Osteoblast (primary cell): ENCODE results near the gene COPRS. TPM values are rescaled to one million over a fixed set of nuclear protein-coding genes. Genes with fewer than 3 reads are reported as not detected.

ENCODE experiments used
- DNase-seq: peaks from one replicate; pipeline ENCODE4 v3.0.0; 2011; ENCODE audit warnings: low spot score, mixed read lengths; ENCODE audit not compliant: insufficient read length; ENCODE audit errors: missing footprints
- H2AFZ ChIP-seq: 2 replicates; pipeline ENCODE4 v1.6.0; 2011; ENCODE audit warnings: mild to moderate bottlenecking, low read length
- H3K27ac ChIP-seq: 2 replicates; pipeline ENCODE4 v1.5.1; 2011; ENCODE audit warnings: mild to moderate bottlenecking, low read depth, low read length, moderate library complexity
- H3K27me3 ChIP-seq: 2 replicates; pipeline ENCODE4 v1.6.0; 2012; ENCODE audit warnings: mild to moderate bottlenecking, control low read depth, inconsistent platforms, low read length, moderate library complexity; ENCODE audit not compliant: insufficient read depth
- H3K36me3 ChIP-seq: 2 replicates; pipeline ENCODE4 v1.5.1; 2011; ENCODE audit warnings: mild to moderate bottlenecking, low read length, control low read depth, moderate library complexity; ENCODE audit not compliant: insufficient read depth
- H3K4me1 ChIP-seq: 2 replicates; pipeline ENCODE4 v1.5.1; 2011; ENCODE audit warnings: mild to moderate bottlenecking, low read length, control low read depth, moderate library complexity; ENCODE audit not compliant: insufficient read depth
- H3K4me2 ChIP-seq: 2 replicates; pipeline ENCODE4 v1.6.0; 2011; ENCODE audit warnings: mild to moderate bottlenecking, low read length; ENCODE audit not compliant: insufficient read depth
- H3K4me3 ChIP-seq: fragments of 200-600 bp; sonication (generic); 3 replicates; pipeline ENCODE4 v1.5.1; 2012; ENCODE audit warnings: mild to moderate bottlenecking, low read length, inconsistent platforms; ENCODE audit not compliant: insufficient read depth
- H3K79me2 ChIP-seq: 2 replicates; pipeline ENCODE4 v1.6.0; 2012; ENCODE audit warnings: mild to moderate bottlenecking, low read length, control low read depth, inconsistent platforms; ENCODE audit not compliant: insufficient read depth
- H3K9me3 ChIP-seq: 2 replicates; pipeline ENCODE4 v1.5.1; 2011; ENCODE audit warnings: low read depth, low read length, control low read depth
- H4K20me1 ChIP-seq: 2 replicates; pipeline ENCODE4 v1.6.0; 2012; ENCODE audit warnings: mild to moderate bottlenecking, low read length, control low read depth; ENCODE audit not compliant: insufficient read depth
- total RNA-seq: library from RNA; depleted of rRNA; stranded (reverse); fragments of >200 nt; gene quantifications from 2 replicates; pipeline ENCODE4 v1.2.3, GENCODE V29; 2012
- TF ChIP-seq, protein P1 (sequence below): IDR thresholded peaks from 2 replicates; pipeline ENCODE4 v1.5.1; 2011; ENCODE audit warnings: mild to moderate bottlenecking, low read depth, low read length, moderate library complexity; ENCODE audit errors: extremely low read depth

The COPRS gene
- total RNA-seq, 1 donor, result 106 TPM

DNA sequence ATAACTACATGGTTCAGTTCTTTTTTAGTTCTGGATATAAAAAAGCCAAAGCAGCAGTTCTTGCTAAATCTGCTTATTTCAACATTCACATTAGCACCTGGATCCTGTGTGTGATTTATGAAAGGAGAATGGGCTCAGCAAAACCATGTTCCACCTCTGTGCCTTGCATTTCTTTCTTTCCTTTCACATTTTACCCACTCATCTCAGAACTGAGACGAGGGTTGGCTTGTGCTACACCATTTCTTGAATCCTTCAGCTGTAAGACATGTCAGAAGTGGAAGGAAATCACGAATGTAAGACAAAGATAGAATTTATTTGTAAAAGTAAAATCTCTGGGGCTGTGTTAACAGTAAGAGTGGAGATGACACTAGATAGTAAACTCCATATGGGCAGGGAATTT lies 43.6 kb upstream of the COPRS start:
- no peak overlapping the region for H3K4me2 ChIP-seq
- peaks cover 38% of the 10 kb centered on the region for H3K79me2 ChIP-seq
- H3K4me3 ChIP-seq, result no peak overlapping the region
- H3K4me1 ChIP-seq, result peaks cover 5% of the 10 kb centered on the region
- H3K9me3 ChIP-seq, result no peaks in the 10 kb centered on the region
- TF ChIP-seq, protein P1, sequence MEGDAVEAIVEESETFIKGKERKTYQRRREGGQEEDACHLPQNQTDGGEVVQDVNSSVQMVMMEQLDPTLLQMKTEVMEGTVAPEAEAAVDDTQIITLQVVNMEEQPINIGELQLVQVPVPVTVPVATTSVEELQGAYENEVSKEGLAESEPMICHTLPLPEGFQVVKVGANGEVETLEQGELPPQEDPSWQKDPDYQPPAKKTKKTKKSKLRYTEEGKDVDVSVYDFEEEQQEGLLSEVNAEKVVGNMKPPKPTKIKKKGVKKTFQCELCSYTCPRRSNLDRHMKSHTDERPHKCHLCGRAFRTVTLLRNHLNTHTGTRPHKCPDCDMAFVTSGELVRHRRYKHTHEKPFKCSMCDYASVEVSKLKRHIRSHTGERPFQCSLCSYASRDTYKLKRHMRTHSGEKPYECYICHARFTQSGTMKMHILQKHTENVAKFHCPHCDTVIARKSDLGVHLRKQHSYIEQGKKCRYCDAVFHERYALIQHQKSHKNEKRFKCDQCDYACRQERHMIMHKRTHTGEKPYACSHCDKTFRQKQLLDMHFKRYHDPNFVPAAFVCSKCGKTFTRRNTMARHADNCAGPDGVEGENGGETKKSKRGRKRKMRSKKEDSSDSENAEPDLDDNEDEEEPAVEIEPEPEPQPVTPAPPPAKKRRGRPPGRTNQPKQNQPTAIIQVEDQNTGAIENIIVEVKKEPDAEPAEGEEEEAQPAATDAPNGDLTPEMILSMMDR, result no peak
- H3K27ac ChIP-seq, result no peak overlapping the region
- H3K27me3 ChIP-seq, result no peaks in the 10 kb centered on the region
- no peak for DNase-seq
- peaks cover 21% of the 10 kb centered on the region for H3K36me3 ChIP-seq
- peak overlapping the region; percentile 80 for H2AFZ ChIP-seq
- peaks cover 4% of the 10 kb centered on the region for H4K20me1 ChIP-seq

DNA sequence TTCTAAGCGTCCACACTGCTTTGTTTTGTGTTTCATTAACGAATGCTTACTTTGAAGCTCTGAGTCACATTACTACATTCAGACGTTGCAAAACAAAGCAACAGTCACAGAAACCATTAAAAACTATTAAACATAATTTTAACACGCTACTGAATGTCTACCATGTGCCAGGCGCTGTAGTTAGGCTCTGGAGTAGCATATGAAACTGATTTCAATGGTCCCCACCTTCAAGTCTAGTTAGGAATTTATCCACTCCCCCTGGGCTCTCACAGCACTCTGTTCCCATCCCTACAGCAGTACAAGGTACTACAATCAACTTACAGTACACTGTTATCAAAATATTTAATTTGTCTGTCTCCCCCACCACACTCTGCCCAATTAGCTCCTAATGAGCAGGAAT lies 41.8 kb upstream of the COPRS start:
- Histone ChIP-seq H3K27me3 (no peaks in the 10 kb centered on the region), H3K4me1 (no peaks in the 10 kb centered on the region), H3K4me3 (peak overlapping the region; percentile 92), H2AFZ (peak overlapping the region; percentile 98), H4K20me1 (peaks cover 7% of the 10 kb centered on the region), H3K36me3 (peaks cover 35% of the 10 kb centered on the region), H3K27ac (peak overlapping the region; percentile 77), H3K79me2 (peaks cover 45% of the 10 kb centered on the region), H3K4me2 (peak overlapping the region; percentile 89), H3K9me3 (no peaks in the 10 kb centered on the region)
- TF ChIP-seq, protein P1, result no peak
- DNase-seq, result peak; percentile 32

DNA sequence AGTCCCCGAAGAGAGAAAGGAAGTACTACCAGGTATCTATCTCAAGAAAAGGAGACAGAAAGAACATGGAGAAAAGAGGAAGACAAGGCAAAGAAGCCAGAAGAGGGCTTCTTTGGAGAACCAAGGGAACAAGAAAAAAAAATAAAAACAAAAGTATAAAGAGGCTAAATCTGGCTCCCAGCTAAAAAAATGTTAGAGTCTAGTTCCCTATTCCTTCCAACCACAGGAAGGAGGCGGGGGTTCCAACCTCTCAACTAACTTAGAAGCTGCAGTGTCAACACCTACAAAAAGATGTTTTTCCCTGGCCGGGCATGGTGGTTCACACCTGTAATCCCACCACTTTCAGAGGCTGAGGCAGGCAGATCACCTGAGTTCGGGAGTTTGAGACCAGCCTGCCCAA lies 29.1 kb upstream of the COPRS start:
- Histone ChIP-seq H3K36me3 (peaks cover 90% of the 10 kb centered on the region), H3K27me3 (no peaks in the 10 kb centered on the region), H3K27ac (no peak overlapping the region), H4K20me1 (no peaks in the 10 kb centered on the region), H3K79me2 (no peaks in the 10 kb centered on the region), H3K4me1 (no peaks in the 10 kb centered on the region), H3K4me3 (no peak overlapping the region), H3K4me2 (no peak overlapping the region), H3K9me3 (no peaks in the 10 kb centered on the region), H2AFZ (no peak overlapping the region)
- no peak for DNase-seq
- TF ChIP-seq, protein P1, result no peak

DNA sequence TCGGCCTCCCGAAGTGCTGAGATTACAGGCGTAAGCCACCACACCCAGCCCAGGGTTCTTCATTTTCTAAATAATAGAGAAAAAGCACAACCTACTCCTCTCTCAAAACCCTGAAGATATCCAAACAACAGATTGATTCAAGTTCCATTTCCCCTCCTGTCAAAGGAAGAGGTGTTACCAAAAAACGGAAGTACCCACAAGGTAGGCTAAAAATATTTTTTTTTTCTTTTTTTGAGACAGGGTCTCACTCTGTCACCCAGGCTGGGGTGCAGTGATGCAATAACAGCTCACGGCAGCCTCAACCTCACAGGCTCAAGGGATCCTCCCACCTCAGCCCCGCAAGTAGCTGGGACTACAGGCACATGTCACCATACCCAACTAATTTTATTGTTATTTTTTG lies 23.5 kb upstream of the COPRS start:
- H3K9me3 ChIP-seq, result no peaks in the 10 kb centered on the region
- no peak overlapping the region for H3K4me3 ChIP-seq
- H3K79me2 ChIP-seq, result no peaks in the 10 kb centered on the region
- no peak overlapping the region for H3K4me2 ChIP-seq
- TF ChIP-seq, protein P1, result no peak
- H3K4me1 ChIP-seq, result peaks cover 18% of the 10 kb centered on the region
- H3K27me3 ChIP-seq, result no peaks in the 10 kb centered on the region
- no peak overlapping the region for H2AFZ ChIP-seq
- peaks cover 3% of the 10 kb centered on the region for H4K20me1 ChIP-seq
- no peak overlapping the region for H3K27ac ChIP-seq
- H3K36me3 ChIP-seq, result peaks cover 81% of the 10 kb centered on the region
- no peak for DNase-seq
